Hematopoietic multipotent progenitor cell treated with erythropoietin and hydrocortisone succinate and interleukin-3 and kit ligand, for 15 days (in vitro differentiated cells): ENCODE results near the gene ZSWIM7.
"Not testable (repeated sequence)": the region's sequence is repeated elsewhere in the genome, so short reads cannot be mapped to it uniquely, and the experiment has no call there.

Experiments used
- DNase-seq: peaks from one replicate; pipeline ENCODE4 v3.0.0-alpha.2; 2015; ENCODE audit warnings: low spot score

Gene ZSWIM7

DNA sequence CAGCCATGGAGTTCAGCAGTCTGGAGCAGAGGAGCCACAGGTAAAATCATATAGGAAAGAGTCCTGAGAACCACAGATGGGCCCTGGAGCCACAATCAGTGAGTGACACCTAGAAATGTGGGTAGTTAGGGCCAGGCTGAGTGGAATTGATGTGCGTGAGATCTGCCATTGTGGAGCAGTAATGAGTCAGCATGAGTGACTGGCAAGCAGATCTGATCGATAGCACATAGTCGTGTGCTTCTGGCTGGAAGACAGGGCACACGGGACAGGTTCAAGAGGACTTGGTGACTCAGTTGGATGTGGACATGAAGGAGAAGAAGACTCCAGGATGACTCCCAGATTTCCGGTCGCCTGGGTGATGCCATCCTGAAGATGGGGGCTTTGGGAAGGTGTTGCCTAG lies 42.3 kb downstream of the ZSWIM7 start:
- DNase-seq, result peak; percentile 59

DNA sequence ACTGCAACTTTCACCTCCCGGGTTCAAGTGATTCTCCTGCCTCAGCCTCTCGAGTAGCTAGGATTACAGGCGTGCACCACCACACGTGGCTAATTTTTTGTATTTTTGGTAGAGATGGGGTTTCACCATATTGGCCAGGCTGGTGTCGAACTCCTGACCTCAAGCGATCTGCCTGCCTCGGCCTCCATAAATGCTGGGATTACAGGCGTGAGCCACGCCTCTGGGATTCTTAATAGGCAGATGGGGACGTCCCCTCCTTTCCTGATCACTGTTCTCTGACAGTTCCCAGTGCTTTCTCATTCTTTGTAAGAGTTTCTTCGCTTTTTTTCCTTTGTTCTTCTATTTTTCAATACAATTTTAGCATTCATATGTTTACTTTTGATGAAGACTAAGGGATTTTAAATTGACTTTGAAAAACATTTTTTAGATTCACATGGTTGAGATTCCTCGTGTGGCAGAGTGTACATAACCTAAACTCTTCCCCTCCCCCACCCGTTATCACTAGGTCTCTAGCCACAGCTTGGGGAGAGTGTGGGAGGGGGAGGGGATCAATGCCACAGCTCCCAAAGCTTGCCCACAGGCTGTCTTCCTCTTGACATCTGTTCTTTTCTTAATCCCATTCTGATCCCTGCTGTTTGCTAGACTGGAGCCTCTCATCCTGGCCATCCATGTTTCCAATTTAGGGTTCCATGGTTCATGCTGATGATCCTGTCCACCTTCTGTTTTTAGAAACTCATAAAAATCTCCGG lies 43.5 kb downstream of the ZSWIM7 start:
- peak; percentile 37 for DNase-seq

GRCh38 chr17:15954222-15954621 lies 45.3 kb downstream of the ZSWIM7 start:
- no peak for DNase-seq

GRCh38 chr17:15952916-15953790 lies 46.4 kb downstream of the ZSWIM7 start:
- no peak for DNase-seq

- DNase-seq, result no peak
These were observed 47.4 kb downstream of the ZSWIM7 start for GRCh38 chr17:15952048-15952532.

- no peak for DNase-seq
These were observed 48.0 kb downstream of the ZSWIM7 start for GRCh38 chr17:15951368-15952047.

DNA sequence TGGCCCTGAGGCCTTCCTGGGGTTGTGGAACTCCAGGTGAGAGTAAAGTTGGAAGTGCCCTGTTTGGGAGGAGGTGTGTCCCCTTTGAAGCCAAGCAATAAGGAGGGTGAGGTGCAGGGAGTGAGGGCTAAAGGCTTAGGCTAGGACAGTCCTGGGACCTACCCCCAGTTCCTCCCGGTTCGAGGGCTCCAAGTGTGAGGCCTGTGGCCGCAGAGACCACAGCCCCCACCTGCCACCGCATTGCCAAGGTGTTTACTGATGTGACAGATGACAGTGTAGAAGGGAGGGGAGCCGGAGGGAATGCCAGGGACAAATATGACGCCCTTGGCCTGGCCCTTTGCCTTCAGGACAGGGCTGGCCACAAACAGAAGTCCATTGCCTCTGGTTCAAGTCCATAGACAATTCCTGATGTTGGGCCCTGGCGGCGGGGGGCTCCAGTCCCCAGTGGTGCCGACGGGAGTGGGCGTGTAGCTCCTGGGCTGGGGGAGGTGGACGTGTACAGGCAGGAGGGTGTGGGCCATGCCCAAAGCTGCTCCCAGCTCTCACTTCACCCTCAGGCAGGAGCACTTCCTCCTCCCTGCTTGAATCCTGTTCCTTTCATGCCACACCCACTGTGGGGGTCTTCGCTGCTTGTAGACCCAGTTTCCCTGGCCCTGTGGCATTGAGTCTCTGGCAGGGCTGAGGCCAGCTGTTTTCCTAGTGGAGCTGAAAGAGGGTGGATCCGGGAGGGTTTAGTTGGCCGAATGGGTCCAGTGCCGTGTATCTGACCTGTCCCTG lies 51.3 kb downstream of the ZSWIM7 start:
- DNase-seq, result no peak

DNA sequence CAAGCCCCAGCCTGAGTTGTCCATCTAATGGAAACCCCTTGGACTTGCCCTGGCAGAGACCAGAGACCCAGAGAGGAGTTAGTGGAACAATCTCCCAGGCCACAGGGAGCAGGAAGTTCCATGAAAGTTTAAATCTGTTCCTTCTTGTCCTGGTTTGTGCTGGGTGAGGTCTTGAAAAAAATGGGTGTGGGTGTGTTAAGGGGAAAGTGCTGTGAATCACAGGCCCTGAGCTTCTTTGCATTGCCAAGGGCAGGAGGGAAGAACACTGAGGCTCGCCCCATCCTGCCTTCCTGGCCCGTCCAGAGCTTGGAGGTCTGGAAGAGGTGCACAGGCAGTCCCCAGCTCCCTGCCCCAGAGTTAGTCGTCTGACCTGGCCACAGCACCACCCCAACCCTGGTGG lies 52.2 kb downstream of the ZSWIM7 start:
- DNase-seq, result no peak

DNA sequence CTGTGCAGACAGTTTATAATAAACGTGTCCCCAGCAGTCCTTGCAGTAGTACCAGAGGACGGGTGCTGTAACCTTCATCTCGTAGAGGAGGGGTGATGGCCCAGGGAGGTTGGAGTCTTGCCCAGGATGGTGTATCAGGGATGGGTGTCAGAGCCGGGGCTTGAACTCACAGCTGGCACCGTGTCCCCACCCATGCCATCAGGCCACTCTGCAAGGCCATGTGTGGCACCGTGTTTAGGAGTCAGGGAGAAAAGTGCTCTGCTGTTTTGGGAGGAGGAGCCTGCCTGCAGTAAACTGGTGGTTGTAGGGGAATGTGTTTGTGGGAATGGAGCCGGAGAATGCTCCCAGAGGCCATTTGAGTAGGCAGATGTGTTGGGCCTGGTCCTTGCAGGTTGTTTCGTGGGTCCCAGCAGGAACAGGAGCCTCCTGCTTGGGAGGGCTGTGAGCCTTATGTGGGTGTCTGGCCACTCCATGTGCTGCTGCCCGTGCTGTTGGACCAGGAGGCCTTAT lies 52.8 kb downstream of the ZSWIM7 start:
- DNase-seq, result no peak

GRCh38 chr17:15945527-15946191 lies 53.8 kb downstream of the ZSWIM7 start:
- DNase-seq, result no peak

DNA sequence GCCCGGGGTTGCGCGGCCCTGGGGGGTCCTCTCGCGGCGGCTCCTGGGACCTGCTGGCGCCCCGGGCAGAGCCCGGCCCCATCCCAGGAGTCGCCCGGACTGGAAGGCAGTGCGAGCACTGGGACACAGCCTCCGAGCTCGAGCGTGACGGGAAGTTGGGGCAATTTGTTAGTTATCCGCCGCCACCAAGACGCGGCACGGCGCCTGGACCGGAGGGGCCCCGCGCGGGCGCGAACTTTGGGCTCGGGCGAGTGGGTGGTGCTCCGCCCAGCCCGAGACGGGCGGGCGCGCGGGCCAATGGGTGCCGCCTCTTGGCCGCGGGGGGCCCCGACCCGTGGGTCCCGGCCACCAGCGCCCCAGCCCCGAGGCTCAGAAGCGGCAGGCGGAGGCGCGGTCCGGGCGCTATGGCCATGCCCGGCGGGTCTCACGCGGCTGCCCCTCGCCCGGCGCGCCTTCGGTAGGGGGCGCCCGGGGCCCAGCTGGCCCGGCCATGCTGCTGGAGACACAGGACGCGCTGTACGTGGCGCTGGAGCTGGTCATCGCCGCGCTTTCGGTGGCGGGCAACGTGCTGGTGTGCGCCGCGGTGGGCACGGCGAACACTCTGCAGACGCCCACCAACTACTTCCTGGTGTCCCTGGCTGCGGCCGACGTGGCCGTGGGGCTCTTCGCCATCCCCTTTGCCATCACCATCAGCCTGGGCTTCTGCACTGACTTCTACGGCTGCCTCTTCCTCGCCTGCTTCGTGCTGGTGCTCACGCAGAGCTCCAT lies 54.6 kb downstream of the ZSWIM7 start, which contains the start of gene ADORA2B:
Gene ADORA2B, plus strand, starts transcription at position 372 of the 768 bp plus-strand sequence. Its CDS starts 119 bp downstream, at position 491.
- peak; percentile 48 for DNase-seq

DNA sequence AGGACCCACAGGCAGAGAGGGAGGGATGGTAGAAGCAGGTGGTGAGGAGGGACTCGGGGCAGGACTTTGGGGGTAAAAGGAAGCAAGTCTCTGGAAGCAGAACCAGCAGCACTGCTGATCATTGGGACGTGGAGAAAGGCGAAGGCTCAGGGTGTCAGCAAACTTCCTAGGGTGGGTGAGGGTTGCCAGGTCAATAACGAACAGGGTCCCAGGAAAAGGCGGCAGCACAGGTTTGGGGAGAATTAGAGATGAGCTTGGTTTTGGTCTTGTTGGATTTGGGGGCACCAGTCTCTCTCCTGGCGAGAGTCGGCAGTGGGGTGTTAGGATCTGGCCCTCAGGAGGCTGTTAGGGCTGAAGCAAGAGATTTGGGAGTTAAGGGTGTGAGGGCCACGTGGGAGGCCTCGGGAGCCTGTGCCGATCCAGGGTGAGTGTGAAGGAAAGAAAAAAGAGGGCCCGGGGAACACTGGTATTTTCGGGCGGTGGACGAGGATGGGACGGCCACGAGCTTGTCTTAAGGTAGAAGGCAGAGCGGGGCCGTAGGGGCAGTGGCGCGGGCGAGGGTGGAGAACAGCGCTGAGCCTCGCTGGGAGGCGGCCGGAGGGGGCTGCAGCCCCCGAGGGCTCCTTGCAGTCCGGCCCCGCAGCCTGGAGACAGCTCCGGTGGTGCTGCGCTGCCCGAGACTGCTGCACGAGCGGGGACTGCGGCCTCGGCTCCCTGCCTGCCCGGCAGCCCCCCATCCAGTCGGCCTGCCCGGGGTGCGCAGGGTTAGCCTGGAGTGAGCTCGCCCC lies 55.3 kb downstream of the ZSWIM7 start:
- DNase-seq, result no peak

- DNase-seq, result no peak
These were observed 57.2 kb downstream of the ZSWIM7 start for GRCh38 chr17:15942207-15942833.

DNA sequence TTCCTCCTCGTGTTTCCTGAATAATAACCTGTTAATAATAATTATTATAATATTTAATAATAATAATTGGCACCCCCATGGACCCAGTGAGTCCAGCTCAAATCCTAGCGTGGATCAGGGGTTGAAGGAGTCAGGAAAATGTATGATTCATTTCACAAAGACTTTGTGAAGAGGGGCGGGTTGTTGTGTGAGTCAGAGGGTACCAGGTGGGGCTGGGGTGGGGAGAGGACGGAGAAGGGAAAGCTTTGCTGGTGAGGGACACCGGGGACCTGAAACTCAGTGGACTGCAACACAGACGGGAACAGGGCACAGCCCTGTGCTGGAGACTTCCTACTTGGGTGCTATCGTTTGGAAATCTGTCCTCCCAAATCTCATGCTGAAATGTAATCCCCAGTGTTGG lies 57.7 kb downstream of the ZSWIM7 start:
- no peak for DNase-seq

DNA sequence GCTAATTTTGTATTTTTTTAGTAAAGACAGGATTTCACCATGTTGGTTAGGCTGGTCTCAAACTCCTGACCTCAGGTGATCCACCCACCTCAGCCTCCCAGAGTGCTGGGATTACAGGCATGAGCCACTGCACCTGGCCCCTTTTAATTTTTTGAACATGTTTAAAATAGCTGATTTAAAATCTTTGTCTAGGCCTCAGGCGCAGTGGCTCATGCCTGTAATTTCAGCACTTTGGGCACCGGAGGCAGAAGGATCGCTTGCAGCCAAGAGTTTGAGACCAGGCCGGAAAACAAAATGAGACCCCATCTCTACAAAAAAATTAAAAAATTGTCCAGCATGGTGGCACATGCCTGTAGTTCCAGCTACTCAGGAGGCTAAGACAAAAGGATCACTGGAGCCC lies 63.0 kb downstream of the ZSWIM7 start:
- DNase-seq, result not testable (repeated sequence)

- no peak for DNase-seq
These were observed 63.6 kb downstream of the ZSWIM7 start for GRCh38 chr17:15935891-15936290.

GRCh38 chr17:15934866-15935265 lies 64.6 kb downstream of the ZSWIM7 start:
- DNase-seq, result no peak

GRCh38 chr17:15931394-15931793 lies 68.1 kb downstream of the ZSWIM7 start:
- DNase-seq, result no peak

DNA sequence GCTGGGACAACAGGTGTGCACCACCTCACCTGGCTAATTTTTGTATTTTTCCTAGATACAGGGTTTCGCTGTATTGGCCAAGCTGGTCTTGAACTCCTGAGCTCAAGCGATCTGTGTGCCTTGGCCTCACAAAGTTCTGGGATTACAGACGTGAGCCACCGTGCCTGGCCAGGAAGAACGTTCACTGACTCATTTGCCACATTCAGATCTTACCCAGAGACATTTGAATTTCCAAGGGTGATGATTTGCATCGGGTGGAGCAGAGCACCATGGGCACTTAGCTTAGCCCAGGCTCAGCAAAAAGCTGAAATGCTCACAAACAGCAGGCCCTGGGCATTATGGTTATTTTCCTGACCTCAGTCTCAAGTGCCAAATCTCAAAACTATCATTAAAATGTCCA lies 69.1 kb downstream of the ZSWIM7 start:
- no peak for DNase-seq
